GM06990 (cell line): Measurements from ENCODE around the gene TFF2.

Experiments
- DNase-seq: peaks from one replicate; pipeline ENCODE4 v3.0.0-alpha.2; 2011; ENCODE audit not compliant: insufficient read length; ENCODE audit errors: extremely low read depth
- H3K27me3 ChIP-seq: replicated peaks from 2 replicates; pipeline ENCODE4 v1.6.0; 2011; ENCODE audit warnings: low read length; ENCODE audit not compliant: control insufficient read depth, insufficient read depth
- H3K36me3 ChIP-seq: 2 replicates; pipeline ENCODE4 v1.5.1; 2011; ENCODE audit warnings: low read length; ENCODE audit not compliant: control insufficient read depth, insufficient read depth
- H3K4me3 ChIP-seq: replicated peaks from 2 replicates; pipeline ENCODE4 v1.5.1; 2011; ENCODE audit warnings: low read depth, mild to moderate bottlenecking, control low read depth, low read length
- CTCF ChIP-seq: IDR thresholded peaks from 2 replicates; pipeline ENCODE4 v1.5.1; 2011; ENCODE audit warnings: low read length, control low read depth, mild to moderate bottlenecking, inconsistent platforms; ENCODE audit not compliant: insufficient read depth, poor library complexity, severe bottlenecking

TFF2 gene

GRCh38 chr21:42390696-42391095 is 39.9 kb upstream of the TFF2 start:
- H3K27me3 ChIP-seq = no peaks in the 10 kb centered on the region
- H3K36me3 ChIP-seq = no peaks in the 10 kb centered on the region
- DNase-seq = no peak
- no peak overlapping the region for H3K4me3 ChIP-seq
- TF ChIP-seq CTCF = no peak

GRCh38 chr21:42390193-42390592 is 39.4 kb upstream of the TFF2 start:
- Histone ChIP-seq H3K36me3 (no peaks in the 10 kb centered on the region), H3K4me3 (no peak overlapping the region), H3K27me3 (no peaks in the 10 kb centered on the region)
- no peak for DNase-seq
- no peak for TF ChIP-seq CTCF

- no peak for TF ChIP-seq CTCF
- no peak for DNase-seq
- Histone ChIP-seq H3K4me3 (no peak overlapping the region), H3K27me3 (no peaks in the 10 kb centered on the region), H3K36me3 (no peaks in the 10 kb centered on the region)
These were observed 38.6 kb upstream of the TFF2 start for GRCh38 chr21:42389449-42389835.

- Histone ChIP-seq H3K4me3 (no peak overlapping the region), H3K27me3 (no peaks in the 10 kb centered on the region), H3K36me3 (no peaks in the 10 kb centered on the region)
- DNase-seq = no peak
- TF ChIP-seq CTCF = no peak
These were observed 38.1 kb upstream of the TFF2 start for GRCh38 chr21:42388740-42389448.

- no peak for DNase-seq
- Histone ChIP-seq H3K27me3 (no peaks in the 10 kb centered on the region), H3K36me3 (no peaks in the 10 kb centered on the region), H3K4me3 (no peak overlapping the region)
- TF ChIP-seq CTCF = no peak
These were observed 37.1 kb upstream of the TFF2 start for GRCh38 chr21:42387843-42388340.
